K562 (cell line): ENCODE data around the gene CCDC88C. TPM values are rescaled to one million over a fixed set of nuclear protein-coding genes. Genes with fewer than 3 reads are reported as not detected.

Experiments used
- BCOR ChIP-seq: fragments of 450-650 bp; IDR thresholded peaks from 2 replicates; pipeline ENCODE4 v1.6.1; 2016
- CBX5 ChIP-seq: IDR thresholded peaks from 2 replicates; pipeline ENCODE4 v1.6.1; 2014; ENCODE audit warnings: low read depth, borderline replicate concordance
- FOXP1 ChIP-seq: sonication (generic); formaldehyde crosslinking; IDR thresholded peaks from 2 replicates; pipeline ENCODE4 v1.8.0; 2022; ENCODE audit warnings: mild to moderate bottlenecking, missing genetic modification reagents
- RBBP5 ChIP-seq: fragments of 200-600 bp; sonication (generic); IDR thresholded peaks from 2 replicates; pipeline ENCODE4 v1.6.1; 2012; ENCODE audit warnings: borderline replicate concordance, mild to moderate bottlenecking, low read length, control low read depth, inconsistent platforms; ENCODE audit not compliant: insufficient read depth, poor library complexity, severe bottlenecking
- SRSF9 ChIP-seq: fragments of 200-400 bp; formaldehyde crosslinking; IDR thresholded peaks from 2 replicates; pipeline ENCODE4 v1.6.1; 2017; ENCODE audit warnings: low read depth, low read length, borderline replicate concordance
- STAT6 ChIP-seq: sonication (generic); formaldehyde crosslinking; IDR thresholded peaks from 2 replicates; pipeline ENCODE4 v1.8.1; 2023; ENCODE audit warnings: mild to moderate bottlenecking, missing genetic modification reagents
- polyA plus RNA-seq, 8 experiments: library from polyadenylated mRNA; depleted of rRNA in 4 of 8; stranded (reverse) in 5 of 8; unstranded in 3 of 8; fragments of >200 nt; fragmentation: Nextera tagmentation in 2 of 8; fragmentation: Illumina TruSeq in 1 of 8; extraction: Ambion mirVana in 2 of 8; extraction: Trizol in 1 of 8; gene quantifications; 2 replicates each; pipeline versions ENCODE4 v1.2.1 to v1.2.3, GENCODE V29; 2011 to 2014; ENCODE audit warnings: inconsistent platforms in 1 of 8, missing spikeins in 1 of 8
- total RNA-seq, 7 experiments: library from RNA; depleted of rRNA in 6 of 7; stranded (reverse); fragments of >200 nt in 6 of 7; fragmentation: Illumina TruSeq in 2 of 7; extraction: Trizol in 2 of 7; gene quantifications; 2 replicates each; pipeline versions ENCODE4 v1.2.1 to v1.2.3, GENCODE V29; 2011 to 2021; ENCODE audit warnings: low replicate concordance in 1 of 7
- TF ChIP-seq, protein P1 (sequence below): fragments of 450-650 bp; formaldehyde crosslinking; IDR thresholded peaks from 2 replicates; pipeline ENCODE4 v1.4.0; 2020; ENCODE audit warnings: mild to moderate bottlenecking, mixed read lengths
- TF ChIP-seq, protein P2 (sequence below): fragments of 250-450 bp; sonication (Bioruptor Pico); IDR thresholded peaks from 2 replicates; pipeline ENCODE4 v1.4.0; 2020; ENCODE audit warnings: mild to moderate bottlenecking, moderate library complexity, borderline replicate concordance

The CCDC88C gene
- total and polyA plus RNA-seq, 9 of the 15 experiments (the other 6 are each of a cell fraction or from before 2014, with no cell fraction given) = 0.62 to 22.5 (median 10.7) TPM

DNA sequence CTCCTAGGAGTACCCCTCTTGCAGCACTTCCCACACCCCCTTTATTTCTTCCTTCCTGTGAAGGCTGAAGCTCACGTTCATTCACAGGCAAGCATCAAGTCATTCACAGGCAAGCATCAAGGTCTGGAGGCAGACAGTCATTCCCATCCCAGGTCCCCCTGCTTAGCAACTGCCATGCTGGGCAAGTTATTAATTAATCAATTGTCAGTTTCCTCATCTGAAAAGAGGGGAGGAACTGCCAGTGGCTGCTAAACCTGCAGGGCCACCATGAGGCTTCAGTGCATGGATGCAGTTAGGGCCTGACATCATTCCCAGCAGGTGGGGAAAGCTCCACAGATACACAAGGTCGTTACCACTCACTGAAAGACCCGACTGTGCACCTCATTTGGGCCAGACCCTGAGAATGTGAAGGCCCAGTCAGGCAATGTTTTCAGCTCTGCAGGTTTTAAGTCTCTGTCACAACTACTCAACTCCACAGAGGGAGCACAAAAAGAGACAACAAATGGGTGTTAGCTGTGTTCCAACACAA is 88.1 kb downstream of the CCDC88C start (continued):
- TF ChIP-seq, protein P1, sequence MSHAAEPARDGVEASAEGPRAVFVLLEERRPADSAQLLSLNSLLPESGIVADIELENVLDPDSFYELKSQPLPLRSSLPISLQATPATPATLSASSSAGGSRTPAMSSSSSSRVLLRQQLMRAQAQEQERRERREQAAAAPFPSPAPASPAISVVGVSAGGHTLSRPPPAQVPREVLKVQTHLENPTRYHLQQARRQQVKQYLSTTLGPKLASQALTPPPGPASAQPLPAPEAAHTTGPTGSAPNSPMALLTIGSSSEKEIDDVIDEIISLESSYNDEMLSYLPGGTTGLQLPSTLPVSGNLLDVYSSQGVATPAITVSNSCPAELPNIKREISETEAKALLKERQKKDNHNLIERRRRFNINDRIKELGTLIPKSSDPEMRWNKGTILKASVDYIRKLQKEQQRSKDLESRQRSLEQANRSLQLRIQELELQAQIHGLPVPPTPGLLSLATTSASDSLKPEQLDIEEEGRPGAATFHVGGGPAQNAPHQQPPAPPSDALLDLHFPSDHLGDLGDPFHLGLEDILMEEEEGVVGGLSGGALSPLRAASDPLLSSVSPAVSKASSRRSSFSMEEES (CRISPR knock-in tag) = no peak
- TF ChIP-seq RBBP5 = no peak
- no peak for TF ChIP-seq FOXP1
- TF ChIP-seq BCOR = no peak
- no peak for TF ChIP-seq STAT6
- TF ChIP-seq, protein P2, sequence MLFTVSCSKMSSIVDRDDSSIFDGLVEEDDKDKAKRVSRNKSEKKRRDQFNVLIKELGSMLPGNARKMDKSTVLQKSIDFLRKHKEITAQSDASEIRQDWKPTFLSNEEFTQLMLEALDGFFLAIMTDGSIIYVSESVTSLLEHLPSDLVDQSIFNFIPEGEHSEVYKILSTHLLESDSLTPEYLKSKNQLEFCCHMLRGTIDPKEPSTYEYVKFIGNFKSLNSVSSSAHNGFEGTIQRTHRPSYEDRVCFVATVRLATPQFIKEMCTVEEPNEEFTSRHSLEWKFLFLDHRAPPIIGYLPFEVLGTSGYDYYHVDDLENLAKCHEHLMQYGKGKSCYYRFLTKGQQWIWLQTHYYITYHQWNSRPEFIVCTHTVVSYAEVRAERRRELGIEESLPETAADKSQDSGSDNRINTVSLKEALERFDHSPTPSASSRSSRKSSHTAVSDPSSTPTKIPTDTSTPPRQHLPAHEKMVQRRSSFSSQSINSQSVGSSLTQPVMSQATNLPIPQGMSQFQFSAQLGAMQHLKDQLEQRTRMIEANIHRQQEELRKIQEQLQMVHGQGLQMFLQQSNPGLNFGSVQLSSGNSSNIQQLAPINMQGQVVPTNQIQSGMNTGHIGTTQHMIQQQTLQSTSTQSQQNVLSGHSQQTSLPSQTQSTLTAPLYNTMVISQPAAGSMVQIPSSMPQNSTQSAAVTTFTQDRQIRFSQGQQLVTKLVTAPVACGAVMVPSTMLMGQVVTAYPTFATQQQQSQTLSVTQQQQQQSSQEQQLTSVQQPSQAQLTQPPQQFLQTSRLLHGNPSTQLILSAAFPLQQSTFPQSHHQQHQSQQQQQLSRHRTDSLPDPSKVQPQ (CRISPR knock-in tag) = no peak
- no peak for TF ChIP-seq CBX5
- TF ChIP-seq SRSF9 = no peak
